HG02571 (cell line): ENCODE results near the gene CSTF2T.

Source experiments
- ATAC-seq: cut with Tn5 transposase; IDR thresholded peaks from one replicate; pipeline ENCODE4 v1.9.1; 2021; ENCODE audit warnings: mild to moderate bottlenecking, moderate library complexity; ENCODE audit not compliant: unreplicated experiment

The CSTF2T gene

GRCh38 chr10:51651063-51651462 is 48.3 kb downstream of the CSTF2T start:
- ATAC-seq = no peak

GRCh38 chr10:51649064-51649463 is 50.3 kb downstream of the CSTF2T start:
- no peak for ATAC-seq
